GM18511 (cell line): ENCODE results near the gene PHTF2.

Experiments used
- ATAC-seq: cut with Tn5 transposase; IDR thresholded peaks from one replicate; pipeline ENCODE4 v1.9.1; 2021; ENCODE audit warnings: mild to moderate bottlenecking, moderate library complexity; ENCODE audit not compliant: unreplicated experiment

Gene PHTF2

GRCh38 chr7:77791956-77792355 lies 6.6 kb upstream of the PHTF2 start:
- no peak for ATAC-seq

- no peak for ATAC-seq
Observed at GRCh38 chr7:77794000-77794399, 4.6 kb upstream of the PHTF2 start.

GRCh38 chr7:77796109-77796508 lies 2.5 kb upstream of the PHTF2 start:
- ATAC-seq, result no peak

GRCh38 chr7:77796960-77797359 lies 1.6 kb upstream of the PHTF2 start:
- ATAC-seq, result no peak

GRCh38 chr7:77797734-77798393 lies 709 bp upstream of the PHTF2 start:
- ATAC-seq, result peak; percentile 38

- peak; percentile 4 for ATAC-seq
Observed at GRCh38 chr7:77799078-77799964, 748 bp downstream of the PHTF2 start.

- ATAC-seq, result no peak
Observed at GRCh38 chr7:77800158-77800557, 1.6 kb downstream of the PHTF2 start.

- no peak for ATAC-seq
Observed at GRCh38 chr7:77800730-77801129, 2.2 kb downstream of the PHTF2 start.

- no peak for ATAC-seq
Observed at GRCh38 chr7:77802557-77803405, 4.2 kb downstream of the PHTF2 start.

GRCh38 chr7:77806425-77806824 lies 7.9 kb downstream of the PHTF2 start:
- no peak for ATAC-seq

- ATAC-seq, result no peak
Observed at GRCh38 chr7:77808517-77808916, 9.9 kb downstream of the PHTF2 start.

GRCh38 chr7:77811516-77812289 lies 13.1 kb downstream of the PHTF2 start:
- no peak for ATAC-seq

GRCh38 chr7:77812290-77812685 lies 13.7 kb downstream of the PHTF2 start:
- no peak for ATAC-seq

- no peak for ATAC-seq
Observed at GRCh38 chr7:77813180-77813579, 14.6 kb downstream of the PHTF2 start.

GRCh38 chr7:77819021-77819420 lies 20.4 kb downstream of the PHTF2 start:
- ATAC-seq, result no peak

GRCh38 chr7:77820967-77821366 lies 22.4 kb downstream of the PHTF2 start:
- no peak for ATAC-seq

- no peak for ATAC-seq
Observed at GRCh38 chr7:77822269-77822668, 23.7 kb downstream of the PHTF2 start.

- ATAC-seq, result peak; percentile 33
Observed at GRCh38 chr7:77823787-77824186, 25.2 kb downstream of the PHTF2 start.

GRCh38 chr7:77824636-77825035 lies 26.1 kb downstream of the PHTF2 start:
- no peak for ATAC-seq

- no peak for ATAC-seq
Observed at GRCh38 chr7:77825131-77825530, 26.6 kb downstream of the PHTF2 start.

- no peak for ATAC-seq
Observed at GRCh38 chr7:77826300-77826699, 27.7 kb downstream of the PHTF2 start.
